Keratinocyte (primary cell): ENCODE measurements around the gene SPTBN5. TPM values are rescaled to one million over a fixed set of nuclear protein-coding genes. Genes with fewer than 3 reads are reported as not detected.

Source experiments
- DNase-seq: peaks from one replicate; pipeline ENCODE4 v3.0.0-alpha.2; 2011; ENCODE audit warnings: low read depth, missing footprints, low spot score
- FAIRE-seq: peaks from 2 replicates; lab custom pipeline; 2011; peaks lifted over from hg19 to GRCh38; lab: Jason Lieb, UNC
- H2AFZ ChIP-seq: 2 replicates; pipeline ENCODE4 v1.6.0; 2012; ENCODE audit warnings: low read length, control low read depth, inconsistent platforms; ENCODE audit not compliant: control insufficient read depth
- H3K27ac ChIP-seq: 2 replicates; pipeline ENCODE4 v1.5.1; 2011; ENCODE audit warnings: low read length; ENCODE audit not compliant: control insufficient read depth, insufficient read depth
- H3K27me3 ChIP-seq: 3 replicates; pipeline ENCODE4 v1.6.0; 2011; ENCODE audit warnings: low read length; ENCODE audit not compliant: control insufficient read depth, insufficient read depth; ENCODE audit errors: extremely low read depth
- H3K36me3 ChIP-seq, 2 experiments: 2 replicates in 1 of 2; 3 replicates in 1 of 2; pipeline ENCODE4 v1.5.1; 2011; ENCODE audit warnings: low read length in 2 of 2, mild to moderate bottlenecking in 1 of 2; ENCODE audit not compliant: control insufficient read depth in 2 of 2, insufficient read depth in 2 of 2; ENCODE audit errors: extremely low read depth in 1 of 2
- H3K4me1 ChIP-seq: 3 replicates; pipeline ENCODE4 v1.5.1; 2011; ENCODE audit warnings: low read length; ENCODE audit not compliant: control insufficient read depth, insufficient read depth; ENCODE audit errors: extremely low read depth
- H3K4me2 ChIP-seq: 3 replicates; pipeline ENCODE4 v1.6.0; 2011; ENCODE audit warnings: low read depth, low read length; ENCODE audit not compliant: control insufficient read depth, insufficient read depth; ENCODE audit errors: extremely low read depth
- H3K4me3 ChIP-seq, 3 experiments: fragments of 200-600 bp in 1 of 3; sonication (generic) in 1 of 3; 2 replicates in 2 of 3; 3 replicates in 1 of 3; pipeline ENCODE4 v1.5.1; 2011 to 2016; ENCODE audit warnings: low read length in 3 of 3, mild to moderate bottlenecking in 3 of 3, control low read depth in 2 of 3, inconsistent platforms in 1 of 3, low read depth in 1 of 3, mixed read lengths in 1 of 3, mixed run types in 1 of 3, moderate library complexity in 1 of 3; ENCODE audit not compliant: control insufficient read depth in 2 of 3, insufficient read depth in 2 of 3; ENCODE audit errors: extremely low read depth in 1 of 3
- H3K79me2 ChIP-seq: 2 replicates; pipeline ENCODE4 v1.6.0; 2012; ENCODE audit warnings: low read length; ENCODE audit not compliant: control insufficient read depth, insufficient read depth
- H3K9ac ChIP-seq: 3 replicates; pipeline ENCODE4 v1.6.0; 2011; ENCODE audit warnings: low read length; ENCODE audit not compliant: control insufficient read depth, insufficient read depth; ENCODE audit errors: extremely low read depth
- H3K9me1 ChIP-seq: 3 replicates; pipeline ENCODE4 v1.6.0; 2011; ENCODE audit warnings: low read length; ENCODE audit not compliant: control insufficient read depth, insufficient read depth; ENCODE audit errors: extremely low read depth
- H3K9me3 ChIP-seq: 2 replicates; pipeline ENCODE4 v1.5.1; 2012; ENCODE audit warnings: low read depth, low read length; ENCODE audit not compliant: control insufficient read depth
- H4K20me1 ChIP-seq: 3 replicates; pipeline ENCODE4 v1.6.0; 2011; ENCODE audit warnings: low read length; ENCODE audit not compliant: control insufficient read depth, insufficient read depth; ENCODE audit errors: extremely low read depth
- EZH2 ChIP-seq: IDR thresholded peaks from one replicate; pipeline ENCODE4 v1.6.1; 2012; ENCODE audit warnings: inconsistent platforms, mild to moderate bottlenecking, low read length, moderate library complexity
- dilution Hi-C: fragments of 300-500 bp; cut with MboI; formaldehyde crosslinking; loops from one replicate; pipeline ENCODE4 v1.7.0; 2020; ENCODE audit warnings: low sequenced_read_pairs; ENCODE audit not compliant: extremely low pct_ligation_motif_present
- polyA plus RNA-seq, 5 experiments: library from polyadenylated mRNA; depleted of rRNA in 3 of 5; stranded (reverse) in 3 of 5; stranded (forward) in 1 of 5; unstranded in 1 of 5; fragments of >200 nt; gene quantifications; 1 replicate in 1 of 5; 2 replicates in 3 of 5; 3 replicates in 1 of 5; pipeline versions ENCODE4 v1.2.1 to v1.2.3, GENCODE V29; 2011 to 2012; ENCODE audit warnings: missing spikeins in 2 of 5, low read depth in 1 of 5, low replicate concordance in 1 of 5
- TF ChIP-seq, protein P1 (sequence below), 3 experiments: IDR thresholded peaks in 1 of 3; conservative IDR thresholded peaks in 1 of 3; optimal IDR thresholded peaks in 1 of 3; 2 replicates in 2 of 3; 3 replicates in 1 of 3; pipeline versions ENCODE3 to v1.5.1; 2011; ENCODE audit warnings: low read length in 3 of 3, mild to moderate bottlenecking in 3 of 3, moderate library complexity in 2 of 3, control low read depth in 1 of 3, inconsistent platforms in 1 of 3; ENCODE audit not compliant: insufficient read depth in 2 of 3; ENCODE audit errors: extremely low read depth in 1 of 3

The SPTBN5 gene
- polyA plus RNA-seq, 1 donor (not counting 4 experiments of a cell fraction or from before 2014, with no cell fraction given), result 0.66 TPM

DNA sequence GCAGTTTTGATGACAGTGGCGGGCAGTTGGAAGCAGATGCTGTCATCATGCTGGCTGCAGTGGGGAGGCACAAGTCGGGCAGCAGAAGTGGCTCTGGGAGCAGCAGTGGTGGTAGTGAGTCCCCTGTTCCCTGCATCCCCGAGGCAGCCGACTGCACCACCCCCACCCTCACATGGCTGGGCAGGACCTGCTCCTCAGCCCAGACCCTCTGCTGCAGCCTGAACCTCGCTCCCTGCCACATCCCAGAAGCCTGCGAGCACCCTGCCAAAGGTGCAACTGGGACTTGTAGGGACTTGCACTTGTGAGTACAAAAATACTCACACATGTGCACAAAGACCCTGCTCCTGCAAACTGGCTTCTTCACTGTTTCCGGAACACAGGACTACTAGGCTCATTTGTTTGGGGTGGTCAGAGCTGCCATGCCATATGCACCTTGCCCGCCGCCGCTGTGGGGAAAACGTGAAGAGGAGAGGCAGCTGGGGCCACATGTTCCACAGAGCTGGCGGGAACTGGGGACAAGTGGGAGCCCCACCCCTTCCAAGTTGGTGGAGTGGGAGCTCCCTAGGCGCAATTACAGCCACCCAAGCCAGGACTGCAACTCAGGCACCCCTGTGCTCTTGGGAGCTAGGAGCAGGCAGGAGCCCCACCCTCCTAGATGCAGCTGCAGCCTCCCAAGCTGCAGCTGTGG is 63.8 kb downstream of the SPTBN5 start:
- H3K79me2 ChIP-seq, result peaks cover 11% of the 10 kb centered on the region
- H3K4me3 ChIP-seq, result no peak overlapping the region
- FAIRE-seq (peak; percentile 78), DNase-seq (no peak)
- H2AFZ ChIP-seq, result no peak overlapping the region
- no peaks in the 10 kb centered on the region for H3K9me1 ChIP-seq
- TF ChIP-seq, protein P1, sequence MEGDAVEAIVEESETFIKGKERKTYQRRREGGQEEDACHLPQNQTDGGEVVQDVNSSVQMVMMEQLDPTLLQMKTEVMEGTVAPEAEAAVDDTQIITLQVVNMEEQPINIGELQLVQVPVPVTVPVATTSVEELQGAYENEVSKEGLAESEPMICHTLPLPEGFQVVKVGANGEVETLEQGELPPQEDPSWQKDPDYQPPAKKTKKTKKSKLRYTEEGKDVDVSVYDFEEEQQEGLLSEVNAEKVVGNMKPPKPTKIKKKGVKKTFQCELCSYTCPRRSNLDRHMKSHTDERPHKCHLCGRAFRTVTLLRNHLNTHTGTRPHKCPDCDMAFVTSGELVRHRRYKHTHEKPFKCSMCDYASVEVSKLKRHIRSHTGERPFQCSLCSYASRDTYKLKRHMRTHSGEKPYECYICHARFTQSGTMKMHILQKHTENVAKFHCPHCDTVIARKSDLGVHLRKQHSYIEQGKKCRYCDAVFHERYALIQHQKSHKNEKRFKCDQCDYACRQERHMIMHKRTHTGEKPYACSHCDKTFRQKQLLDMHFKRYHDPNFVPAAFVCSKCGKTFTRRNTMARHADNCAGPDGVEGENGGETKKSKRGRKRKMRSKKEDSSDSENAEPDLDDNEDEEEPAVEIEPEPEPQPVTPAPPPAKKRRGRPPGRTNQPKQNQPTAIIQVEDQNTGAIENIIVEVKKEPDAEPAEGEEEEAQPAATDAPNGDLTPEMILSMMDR (optimal IDR thresholded peaks at IDR 0.05 in 1 of 3, IDR thresholded peaks at IDR 0.05 in 1 of 3, conservative IDR thresholded peaks at IDR 0.05 in 1 of 3; ENCODE audit: extremely low read depth in 1 of 3, insufficient read depth in 2 of 3, low read length in 3 of 3), result no peak
- TF ChIP-seq EZH2, result no peak
- dilution Hi-C loops, result no loop called here
- peaks cover under 1 to 23% of the 10 kb centered on the region in 2 experiments for H3K36me3 ChIP-seq
- no peaks in the 10 kb centered on the region for H3K9me3 ChIP-seq
- H3K4me1 ChIP-seq, result peaks cover 70% of the 10 kb centered on the region
- H3K9ac ChIP-seq, result peak overlapping the region; percentile 96
- H3K4me2 ChIP-seq, result peak overlapping the region; percentile 99
- H3K27ac ChIP-seq, result peak overlapping the region; percentile 93
- no peaks in the 10 kb centered on the region for H3K27me3 ChIP-seq
- peaks cover 4% of the 10 kb centered on the region for H4K20me1 ChIP-seq

DNA sequence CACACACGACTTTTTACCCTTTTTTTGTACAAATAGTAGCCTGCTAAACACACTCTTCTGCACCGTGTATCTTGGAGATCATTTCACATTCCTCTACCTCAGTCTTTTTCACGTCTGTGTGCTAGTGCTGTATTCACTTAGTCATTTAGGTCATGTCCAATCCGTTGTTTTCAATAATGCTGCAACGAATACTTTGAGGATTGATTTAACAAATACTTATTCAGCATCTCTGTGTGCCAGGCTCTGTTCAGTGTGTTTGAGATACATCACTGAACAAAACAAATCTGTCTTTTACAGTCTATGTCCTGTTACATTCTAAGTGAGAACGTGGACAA is 65.1 kb downstream of the SPTBN5 start:
- Histone ChIP-seq H3K4me3 (peak overlapping the region; percentile 57 to 98 (median 82)), H3K9ac (peak overlapping the region; percentile 96), H3K27me3 (no peaks in the 10 kb centered on the region), H3K4me1 (peaks cover 68% of the 10 kb centered on the region), H2AFZ (no peak overlapping the region), H3K79me2 (peaks cover 6% of the 10 kb centered on the region), H4K20me1 (peaks cover 4% of the 10 kb centered on the region), H3K36me3 (peaks cover 11 to 33% of the 10 kb centered on the region in 2 experiments), H3K9me3 (no peaks in the 10 kb centered on the region), H3K4me2 (peak overlapping the region; percentile 99), H3K9me1 (no peaks in the 10 kb centered on the region), H3K27ac (peak overlapping the region; percentile 93)
- TF ChIP-seq, protein P1 (optimal IDR thresholded peaks at IDR 0.05 in 1 of 3, IDR thresholded peaks at IDR 0.05 in 1 of 3, conservative IDR thresholded peaks at IDR 0.05 in 1 of 3; ENCODE audit: extremely low read depth in 1 of 3, insufficient read depth in 2 of 3, low read length in 3 of 3), result no peak
- no peak for TF ChIP-seq EZH2
- dilution Hi-C loops, result no loop called here
- peak; percentile 64 for FAIRE-seq
- no peak for DNase-seq
